ENCODE measurements around the gene CTDSP2.

GRCh38 chr12:57849035-57849434, 2.5 kb upstream of the CTDSP2 start:
- TF ChIP-seq REST (IDR thresholded peaks at IDR 0.05; ENCODE audit: low read depth) (no peak), TEAD4 (IDR thresholded peaks at IDR 0.05) (no peak), YY1 (IDR thresholded peaks at IDR 0.05; ENCODE audit: low read depth) (no peak)

All from Ishikawa (cell line).